PC-3 (cell line): ENCODE measurements around the gene RASD2.

Experiments
- EZH2phosphoT487 ChIP-seq: fragments of 300-600 bp; sonication (generic); IDR thresholded peaks from 2 replicates; pipeline ENCODE4 v1.6.1; 2018; ENCODE audit warnings: mild to moderate bottlenecking, antibody characterized with exemption, low read length, borderline replicate concordance
- TF ChIP-seq, protein P1 (sequence below): fragments of 300-600 bp; sonication (generic); conservative IDR thresholded peaks from 2 replicates; pipeline ENCODE4 v1.5.1; 2017; ENCODE audit warnings: antibody characterized with exemption, low read depth, mild to moderate bottlenecking, low read length

DNA sequence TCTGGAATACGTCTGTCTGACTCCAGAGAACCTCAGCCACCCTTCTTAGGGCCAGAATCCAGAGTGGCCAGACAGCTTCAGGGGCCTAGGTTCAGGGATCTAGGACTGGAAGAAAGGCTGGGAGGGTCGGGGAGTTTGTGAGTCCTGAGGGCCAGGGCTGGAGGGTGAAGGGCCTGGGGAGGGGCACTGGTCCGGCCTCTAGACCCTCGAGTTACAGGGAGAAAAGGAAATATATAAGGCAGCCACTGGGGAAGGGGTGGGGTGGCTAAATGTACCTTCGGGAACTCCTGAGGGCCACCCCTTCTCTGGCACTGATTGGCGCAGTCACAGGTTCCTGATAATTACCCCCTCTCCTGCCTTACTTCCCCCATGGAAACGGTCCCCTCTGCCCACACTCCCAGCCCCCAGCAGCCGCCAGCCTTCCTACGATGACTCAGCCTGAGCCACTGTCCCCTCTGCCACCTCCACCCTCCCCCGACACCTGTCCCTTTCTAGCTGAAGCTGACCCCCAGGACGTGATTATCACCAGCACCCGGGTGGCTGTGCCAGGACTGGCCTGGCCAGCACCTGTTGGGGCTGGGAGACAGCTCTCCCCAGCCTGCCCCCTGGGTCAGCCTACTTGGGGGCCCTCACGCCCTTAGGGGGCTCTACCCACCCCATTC lies 50.1 kb downstream of the RASD2 start:
- TF ChIP-seq, protein P1, sequence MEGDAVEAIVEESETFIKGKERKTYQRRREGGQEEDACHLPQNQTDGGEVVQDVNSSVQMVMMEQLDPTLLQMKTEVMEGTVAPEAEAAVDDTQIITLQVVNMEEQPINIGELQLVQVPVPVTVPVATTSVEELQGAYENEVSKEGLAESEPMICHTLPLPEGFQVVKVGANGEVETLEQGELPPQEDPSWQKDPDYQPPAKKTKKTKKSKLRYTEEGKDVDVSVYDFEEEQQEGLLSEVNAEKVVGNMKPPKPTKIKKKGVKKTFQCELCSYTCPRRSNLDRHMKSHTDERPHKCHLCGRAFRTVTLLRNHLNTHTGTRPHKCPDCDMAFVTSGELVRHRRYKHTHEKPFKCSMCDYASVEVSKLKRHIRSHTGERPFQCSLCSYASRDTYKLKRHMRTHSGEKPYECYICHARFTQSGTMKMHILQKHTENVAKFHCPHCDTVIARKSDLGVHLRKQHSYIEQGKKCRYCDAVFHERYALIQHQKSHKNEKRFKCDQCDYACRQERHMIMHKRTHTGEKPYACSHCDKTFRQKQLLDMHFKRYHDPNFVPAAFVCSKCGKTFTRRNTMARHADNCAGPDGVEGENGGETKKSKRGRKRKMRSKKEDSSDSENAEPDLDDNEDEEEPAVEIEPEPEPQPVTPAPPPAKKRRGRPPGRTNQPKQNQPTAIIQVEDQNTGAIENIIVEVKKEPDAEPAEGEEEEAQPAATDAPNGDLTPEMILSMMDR, result no peak
- no peak for TF ChIP-seq EZH2phosphoT487
